Tibial artery (tissue), 4 donors: ENCODE results near the gene P2RY1.

ENCODE experiments used
- DNase-seq, 2 donors: peaks; one replicate each; pipeline ENCODE4 v3.0.0-alpha.2; 2019
- H3K27ac ChIP-seq, 2 donors: fragments of 200-600 bp; sonication (generic) in 1 of 2; 1 replicate in 1 of 2; 2 replicates in 1 of 2; pipeline ENCODE4 v1.5.1; 2018 to 2019; ENCODE audit warnings: mild to moderate bottlenecking in 1 of 2
- H3K27me3 ChIP-seq, 2 donors: fragments of 200-600 bp; sonication (generic) in 1 of 2; one replicate each; pipeline versions ENCODE4 v1.5.1 to v1.6.0; 2016 to 2019
- H3K36me3 ChIP-seq, 3 donors: fragments of 200-600 bp; sonication (generic) in 2 of 3; one replicate each; pipeline ENCODE4 v1.5.1; 2016 to 2019; ENCODE audit warnings: mild to moderate bottlenecking in 2 of 3
- H3K4me1 ChIP-seq, 4 donors: fragments of 200-600 bp; sonication (generic) in 2 of 4; 1 replicate in 3 of 4; 2 replicates in 1 of 4; pipeline ENCODE4 v1.5.1; 2016 to 2019
- H3K4me3 ChIP-seq, 2 donors: fragments of 200-600 bp; sonication (generic) in 1 of 2; 1 replicate in 1 of 2; 2 replicates in 1 of 2; pipeline ENCODE4 v1.5.1; 2018 to 2019; ENCODE audit warnings: mild to moderate bottlenecking in 2 of 2
- H3K9me3 ChIP-seq, 3 donors: fragments of 200-600 bp; sonication (generic) in 1 of 3; one replicate each; pipeline ENCODE4 v1.5.1; 2016 to 2019
- CTCF ChIP-seq, 2 experiments: fragments of 200-600 bp in 1 of 2; fragments of 450-650 bp in 1 of 2; IDR thresholded peaks; one replicate each; pipeline ENCODE4 v1.5.1; 2017 to 2019; ENCODE audit warnings: antibody characterized with exemption in 2 of 2, mild to moderate bottlenecking in 1 of 2, moderate library complexity in 1 of 2
- intact Hi-C: fragments of 100-400 bp; cut with DNase I; formaldehyde crosslinking; loops from one replicate; pipeline ENCODE4 v1.15.0; 2023; ENCODE audit warnings: low total_unique reads

P2RY1 gene

GRCh38 chr3:152797751-152798432 is 37.0 kb upstream of the P2RY1 start:
- Histone ChIP-seq H3K9me3 (no peaks in the 10 kb centered on the region), H3K27me3 (no peaks in the 10 kb centered on the region), H3K4me1 (no peaks in the 10 kb centered on the region), H3K27ac (no peak overlapping the region), H3K36me3 (no peaks in the 10 kb centered on the region), H3K4me3 (no peak overlapping the region)
- no peak for DNase-seq
- intact Hi-C loops, result no loop called here
- TF ChIP-seq CTCF (IDR thresholded peaks at IDR 0.05), result no peak

- Histone ChIP-seq H3K4me1 (no peaks in the 10 kb centered on the region), H3K9me3 (no peaks in the 10 kb centered on the region), H3K27me3 (no peaks in the 10 kb centered on the region)
These were observed 22.8 kb upstream of the P2RY1 start for GRCh38 chr3:152811974-152812760.

GRCh38 chr3:152817400-152817799 is 17.5 kb upstream of the P2RY1 start:
- Histone ChIP-seq H3K27me3 (no peaks in the 10 kb centered on the region), H3K9me3 (no peaks in the 10 kb centered on the region), H3K27ac (no peak overlapping the region), H3K4me3 (no peak overlapping the region), H3K36me3 (no peaks in the 10 kb centered on the region), H3K4me1 (no peaks in the 10 kb centered on the region)
- no peak for DNase-seq
- intact Hi-C loops, result no loop called here
- no peak for TF ChIP-seq CTCF (IDR thresholded peaks at IDR 0.05)

More at GRCh38 chr3:152811974-152812760, 22.8 kb upstream of the P2RY1 start:
- Histone ChIP-seq H3K36me3 (no peaks in the 10 kb centered on the region), H3K27ac (no peak overlapping the region), H3K4me3 (no peak overlapping the region)
- no peak for DNase-seq
- TF ChIP-seq CTCF (IDR thresholded peaks at IDR 0.05), result no peak
- intact Hi-C loops, result no loop called here

GRCh38 chr3:152818027-152818426 is 16.9 kb upstream of the P2RY1 start:
- Histone ChIP-seq H3K9me3 (no peaks in the 10 kb centered on the region), H3K27me3 (no peaks in the 10 kb centered on the region), H3K4me3 (no peak overlapping the region), H3K4me1 (no peaks in the 10 kb centered on the region), H3K36me3 (no peaks in the 10 kb centered on the region), H3K27ac (no peak overlapping the region)
- no peak for DNase-seq
- intact Hi-C loops, result no loop called here
- TF ChIP-seq CTCF (IDR thresholded peaks at IDR 0.05), result no peak

GRCh38 chr3:152823173-152823572 is 11.8 kb upstream of the P2RY1 start:
- H3K4me1 ChIP-seq, result no peaks in the 10 kb centered on the region
- H3K4me3 ChIP-seq, result no peak overlapping the region
- H3K27me3 ChIP-seq, result no peaks in the 10 kb centered on the region
- no peak overlapping the region for H3K27ac ChIP-seq
- no peaks in the 10 kb centered on the region for H3K9me3 ChIP-seq
- intact Hi-C loops, result no loop called here
- DNase-seq, result no peak
- H3K36me3 ChIP-seq, result no peaks in the 10 kb centered on the region
- TF ChIP-seq CTCF (IDR thresholded peaks at IDR 0.05), result no peak
